ENCODE data around the gene ZCWPW2. TPM values are rescaled to one million over a fixed set of nuclear protein-coding genes. Genes with fewer than 3 reads are reported as not detected.
A peak's percentile ranks its signal among the peaks of the same experiment; 100 is the strongest.

Gene ZCWPW2
- total and polyA plus RNA-seq, 2 experiments from 2014 or later: 2.1 to 3.5 TPM

GRCh38 chr3:28399206-28399605 lies 50.7 kb downstream of the ZCWPW2 start:
- Histone ChIP-seq H3K79me2 (ENCODE audit: insufficient read depth) (no peaks in the 10 kb centered on the region), H3K4me3 (no peak overlapping the region), H3K27ac (no peak overlapping the region), H3K4me1 (ENCODE audit: insufficient read depth) (no peaks in the 10 kb centered on the region), H3K36me3 (ENCODE audit: low read depth) (no peaks in the 10 kb centered on the region), H3K4me2 (ENCODE audit: unreplicated experiment) (no peak overlapping the region), H2AFZ (no peak overlapping the region), H3F3A (ENCODE audit: insufficient read depth) (no peaks in the 10 kb centered on the region), H3K9me3 (ENCODE audit: low read depth) (no peaks in the 10 kb centered on the region), H3K9ac (no peak overlapping the region), H3K9me2 (ENCODE audit: insufficient read depth) (no peaks in the 10 kb centered on the region), H3K27me3 (replicated peaks; ENCODE audit: insufficient read depth) (no peaks in the 10 kb centered on the region), H4K20me1 (ENCODE audit: insufficient read depth) (no peaks in the 10 kb centered on the region)
- no peak for TF ChIP-seq EZH2phosphoT487 (IDR thresholded peaks at IDR 0.05; ENCODE audit: insufficient read depth, low read depth)
- no peak for TF ChIP-seq EZH2 (IDR thresholded peaks at IDR 0.05; ENCODE audit: insufficient read depth, poor library complexity, severe bottlenecking)
- WGBS, 2 experiments (ENCODE audit: low coverage in 1 of 2, low lambda C conversion rate in 2 of 2, missing lambda C conversion rate in 2 of 2): 43 to 79% methylated on average over 3 of the region's 3 CpGs
- in situ Hi-C loops (cut with MboI): no loop called here
- DNase-seq: no peak

- Histone ChIP-seq H3K9ac (no peak overlapping the region), H3K27me3 (replicated peaks; ENCODE audit: insufficient read depth) (no peaks in the 10 kb centered on the region), H3K4me2 (ENCODE audit: unreplicated experiment) (no peak overlapping the region), H3K9me3 (ENCODE audit: low read depth) (no peaks in the 10 kb centered on the region), H3K79me2 (ENCODE audit: insufficient read depth) (no peaks in the 10 kb centered on the region), H3F3A (ENCODE audit: insufficient read depth) (no peaks in the 10 kb centered on the region), H3K4me1 (ENCODE audit: insufficient read depth) (no peaks in the 10 kb centered on the region), H2AFZ (no peak overlapping the region), H4K20me1 (ENCODE audit: insufficient read depth) (no peaks in the 10 kb centered on the region), H3K9me2 (ENCODE audit: insufficient read depth) (no peaks in the 10 kb centered on the region), H3K36me3 (ENCODE audit: low read depth) (no peaks in the 10 kb centered on the region), H3K27ac (no peak overlapping the region), H3K4me3 (no peak overlapping the region)
- TF ChIP-seq EZH2phosphoT487 (IDR thresholded peaks at IDR 0.05; ENCODE audit: insufficient read depth, low read depth) (no peak), EZH2 (IDR thresholded peaks at IDR 0.05; ENCODE audit: insufficient read depth, poor library complexity, severe bottlenecking) (no peak)
- in situ Hi-C loops (cut with MboI): no loop called here
- WGBS, 2 experiments (ENCODE audit: low coverage in 1 of 2, low lambda C conversion rate in 2 of 2, missing lambda C conversion rate in 2 of 2): 8 to 16% methylated on average over 1 of the region's 1 CpG
- peak; percentile 1 for DNase-seq
Measured at GRCh38 chr3:28406241-28406640, 57.7 kb downstream of the ZCWPW2 start.

GRCh38 chr3:28449398-28449797 lies 100.9 kb downstream of the ZCWPW2 start:
- no peaks in the 10 kb centered on the region for H3K27me3 ChIP-seq (replicated peaks; ENCODE audit: insufficient read depth)
- H3K4me1 ChIP-seq (ENCODE audit: insufficient read depth): no peaks in the 10 kb centered on the region
- H3K9me3 ChIP-seq (ENCODE audit: low read depth): no peaks in the 10 kb centered on the region
- no peaks in the 10 kb centered on the region for H3F3A ChIP-seq (ENCODE audit: insufficient read depth)
- no peak for DNase-seq
- H3K4me3 ChIP-seq: no peak overlapping the region
- TF ChIP-seq EZH2 (IDR thresholded peaks at IDR 0.05; ENCODE audit: insufficient read depth, poor library complexity, severe bottlenecking) (no peak), EZH2phosphoT487 (IDR thresholded peaks at IDR 0.05; ENCODE audit: insufficient read depth, low read depth) (no peak)
- H4K20me1 ChIP-seq (ENCODE audit: insufficient read depth): no peaks in the 10 kb centered on the region
- in situ Hi-C loops (cut with MboI): no loop called here
- H3K27ac ChIP-seq: no peak overlapping the region
- H3K79me2 ChIP-seq (ENCODE audit: insufficient read depth): no peaks in the 10 kb centered on the region
- no peak overlapping the region for H3K4me2 ChIP-seq (ENCODE audit: unreplicated experiment)
- no peaks in the 10 kb centered on the region for H3K36me3 ChIP-seq (ENCODE audit: low read depth)
- H3K9me2 ChIP-seq (ENCODE audit: insufficient read depth): no peaks in the 10 kb centered on the region
- no peak overlapping the region for H3K9ac ChIP-seq
- no peak overlapping the region for H2AFZ ChIP-seq

GRCh38 chr3:28462866-28463265 lies 114.3 kb downstream of the ZCWPW2 start:
- Histone ChIP-seq H3F3A (ENCODE audit: insufficient read depth) (no peaks in the 10 kb centered on the region), H3K4me3 (no peak overlapping the region), H3K79me2 (ENCODE audit: insufficient read depth) (no peaks in the 10 kb centered on the region), H4K20me1 (ENCODE audit: insufficient read depth) (no peaks in the 10 kb centered on the region), H3K4me2 (ENCODE audit: unreplicated experiment) (no peak overlapping the region), H3K9me3 (ENCODE audit: low read depth) (no peaks in the 10 kb centered on the region), H3K9ac (no peak overlapping the region), H3K9me2 (ENCODE audit: insufficient read depth) (no peaks in the 10 kb centered on the region), H3K36me3 (ENCODE audit: low read depth) (no peaks in the 10 kb centered on the region), H3K27me3 (replicated peaks; ENCODE audit: insufficient read depth) (no peaks in the 10 kb centered on the region), H3K4me1 (ENCODE audit: insufficient read depth) (no peaks in the 10 kb centered on the region), H2AFZ (no peak overlapping the region), H3K27ac (no peak overlapping the region)
- WGBS, 2 experiments (ENCODE audit: low coverage in 1 of 2, low lambda C conversion rate in 2 of 2, missing lambda C conversion rate in 2 of 2): 38 to 46% methylated on average over 1 of the region's 1 CpG
- TF ChIP-seq EZH2phosphoT487 (IDR thresholded peaks at IDR 0.05; ENCODE audit: insufficient read depth, low read depth): no peak
- TF ChIP-seq EZH2 (IDR thresholded peaks at IDR 0.05; ENCODE audit: insufficient read depth, poor library complexity, severe bottlenecking): no peak
- in situ Hi-C loops (cut with MboI): no loop called here
- no peak for DNase-seq

- DNase-seq: peak; percentile 12
- H3K27me3 ChIP-seq (replicated peaks; ENCODE audit: insufficient read depth): no peaks in the 10 kb centered on the region
- TF ChIP-seq EZH2phosphoT487 (IDR thresholded peaks at IDR 0.05; ENCODE audit: insufficient read depth, low read depth) (no peak), EZH2 (IDR thresholded peaks at IDR 0.05; ENCODE audit: insufficient read depth, poor library complexity, severe bottlenecking) (no peak)
Measured at GRCh38 chr3:28467414-28467813, 118.9 kb downstream of the ZCWPW2 start.

More at GRCh38 chr3:28467414-28467813, 118.9 kb downstream of the ZCWPW2 start:
- no peaks in the 10 kb centered on the region for H3K9me3 ChIP-seq (ENCODE audit: low read depth)
- no peak overlapping the region for H3K9ac ChIP-seq
- no peak overlapping the region for H3K4me3 ChIP-seq
- no peak overlapping the region for H2AFZ ChIP-seq
- in situ Hi-C loops (cut with MboI): no loop called here
- 84 to 97% methylated on average over 1 of the region's 1 CpG for WGBS, 2 experiments (ENCODE audit: low coverage in 1 of 2, low lambda C conversion rate in 2 of 2, missing lambda C conversion rate in 2 of 2)
- H3K4me1 ChIP-seq (ENCODE audit: insufficient read depth): no peaks in the 10 kb centered on the region
- no peaks in the 10 kb centered on the region for H3K79me2 ChIP-seq (ENCODE audit: insufficient read depth)
- no peaks in the 10 kb centered on the region for H3K9me2 ChIP-seq (ENCODE audit: insufficient read depth)
- no peak overlapping the region for H3K27ac ChIP-seq
- no peaks in the 10 kb centered on the region for H3F3A ChIP-seq (ENCODE audit: insufficient read depth)
- no peaks in the 10 kb centered on the region for H3K36me3 ChIP-seq (ENCODE audit: low read depth)
- H3K4me2 ChIP-seq (ENCODE audit: unreplicated experiment): no peak overlapping the region
- no peaks in the 10 kb centered on the region for H4K20me1 ChIP-seq (ENCODE audit: insufficient read depth)
